ENCODE data around the gene DIAPH1.

Gene DIAPH1

GRCh38 chr5:141506381-141507155 lies 112.2 kb downstream of the DIAPH1 start:
- no peak for DNase-seq (ENCODE audit: low read depth in 2 of 2)

GRCh38 chr5:141504216-141504615 lies 114.6 kb downstream of the DIAPH1 start:
- no peak for DNase-seq (ENCODE audit: low read depth in 2 of 2)

GRCh38 chr5:141503681-141504080 lies 115.1 kb downstream of the DIAPH1 start:
- no peak for DNase-seq (ENCODE audit: low read depth in 2 of 2)

GRCh38 chr5:141501761-141502160 lies 117.0 kb downstream of the DIAPH1 start:
- DNase-seq (ENCODE audit: low read depth in 2 of 2): no peak

- no peak for DNase-seq (ENCODE audit: low read depth in 2 of 2)
Observed at GRCh38 chr5:141496038-141496437, 122.8 kb downstream of the DIAPH1 start.

- DNase-seq (ENCODE audit: low read depth in 2 of 2): no peak
Observed at GRCh38 chr5:141495453-141495811, 123.4 kb downstream of the DIAPH1 start.

- no peak for DNase-seq (ENCODE audit: low read depth in 2 of 2)
Observed at GRCh38 chr5:141494761-141495452, 123.9 kb downstream of the DIAPH1 start.

- no peak for DNase-seq (ENCODE audit: low read depth in 2 of 2)
Observed at GRCh38 chr5:141493500-141494422, 125.0 kb downstream of the DIAPH1 start.

- no peak for DNase-seq (ENCODE audit: low read depth in 2 of 2)
Observed at GRCh38 chr5:141492168-141492885, 126.5 kb downstream of the DIAPH1 start.

GRCh38 chr5:141491323-141492167 lies 127.3 kb downstream of the DIAPH1 start:
- DNase-seq (ENCODE audit: low read depth in 2 of 2): no peak

- DNase-seq (ENCODE audit: low read depth in 2 of 2): no peak
Observed at GRCh38 chr5:141490771-141491170, 128.0 kb downstream of the DIAPH1 start.

- DNase-seq (ENCODE audit: low read depth in 2 of 2): no peak
Observed at GRCh38 chr5:141490271-141490670, 128.5 kb downstream of the DIAPH1 start.

GRCh38 chr5:141489841-141490240 lies 129.0 kb downstream of the DIAPH1 start:
- DNase-seq (ENCODE audit: low read depth in 2 of 2): no peak

- DNase-seq (ENCODE audit: low read depth in 2 of 2): no peak
Observed at GRCh38 chr5:141488591-141489561, 129.9 kb downstream of the DIAPH1 start, which contains the start of gene PCDHGC5. PCDHGC5 (plus strand) TSS chr5:141489081; CDS start chr5:141489241, 160 bp downstream.

GRCh38 chr5:141487131-141487530 lies 131.7 kb downstream of the DIAPH1 start:
- DNase-seq (ENCODE audit: low read depth in 2 of 2): no peak

GRCh38 chr5:141486091-141486490 lies 132.7 kb downstream of the DIAPH1 start:
- no peak for DNase-seq (ENCODE audit: low read depth in 2 of 2)

- DNase-seq (ENCODE audit: low read depth in 2 of 2): no peak
Observed at GRCh38 chr5:141485321-141486055, 133.3 kb downstream of the DIAPH1 start.

GRCh38 chr5:141484641-141485311 lies 134.0 kb downstream of the DIAPH1 start, which contains the start of gene PCDHGC4:
PCDHGC4 (plus strand) TSS chr5:141485030; CDS start chr5:141485174, 144 bp downstream.
- no peak for DNase-seq (ENCODE audit: low read depth in 2 of 2)
